ENCODE measurements around the gene COL6A6. TPM values are rescaled to one million over a fixed set of nuclear protein-coding genes. Genes with fewer than 3 reads are reported as not detected.

The COL6A6 gene
- total RNA-seq, 1 experiment from 2014 or later: not detected

- TF ChIP-seq SIN3A (IDR thresholded peaks at IDR 0.05; ENCODE audit: low read depth): no peak
- TF ChIP-seq SP1 (IDR thresholded peaks at IDR 0.05; ENCODE audit: low read depth): no peak
- TF ChIP-seq TCF7L2 (IDR thresholded peaks at IDR 0.05; ENCODE audit: borderline replicate concordance, extremely low read depth, insufficient read depth, insufficient read length): no peak
- no peak for TF ChIP-seq ATF3 (IDR thresholded peaks at IDR 0.05)
- no peak for TF ChIP-seq JUND (IDR thresholded peaks at IDR 0.05)
- TF ChIP-seq REST (IDR thresholded peaks at IDR 0.05; ENCODE audit: low read depth): no peak
- TF ChIP-seq FOSL1 (IDR thresholded peaks at IDR 0.05; ENCODE audit: low read depth): no peak
- TF ChIP-seq EZH2 (IDR thresholded peaks at IDR 0.05): no peak
- no peak for TF ChIP-seq MAX (IDR thresholded peaks at IDR 0.05)
- no peak for TF ChIP-seq POLR2AphosphoS5 (IDR thresholded peaks at IDR 0.05; ENCODE audit: low read depth, low read length)
- TF ChIP-seq EZH2phosphoT487 (IDR thresholded peaks at IDR 0.05; ENCODE audit: borderline replicate concordance): no peak
- no peak for TF ChIP-seq SRF (IDR thresholded peaks at IDR 0.05; ENCODE audit: low read depth)
- TF ChIP-seq ELF1 (IDR thresholded peaks at IDR 0.05; ENCODE audit: borderline replicate concordance, low read depth): no peak
- no peak for TF ChIP-seq ZNF274 (IDR thresholded peaks at IDR 0.05; ENCODE audit: low read depth, low read length)
- no peak for TF ChIP-seq ZBTB33 (IDR thresholded peaks at IDR 0.05; ENCODE audit: extremely low read depth, insufficient replicate concordance, low read length)
- TF ChIP-seq CTCF (IDR thresholded peaks at IDR 0.05 in 2 of 3, conservative IDR thresholded peaks at IDR 0.05 in 1 of 3; ENCODE audit: borderline replicate concordance in 1 of 3, insufficient read depth in 1 of 3, low read depth in 2 of 3, low read length in 2 of 3): no peak
- H3K79me2 ChIP-seq (ENCODE audit: insufficient read depth, low read length): no peaks in the 10 kb centered on the region
- RAD21 ChIA-PET (ENCODE audit: low non-redundant PET in 1 of 2, low total read pairs in 2 of 2, uncharacterized antibody in 2 of 2, unreplicated experiment in 2 of 2): no interaction called here
- no peak overlapping the region for H3K9ac ChIP-seq (ENCODE audit: low read length)
- H3K9me2 ChIP-seq (ENCODE audit: insufficient read depth): no peaks in the 10 kb centered on the region
- ATAC-seq (no peak), DNase-seq (ENCODE audit: low read depth, low spot score) (no peak)
- no peak overlapping the region for H2AFZ ChIP-seq (ENCODE audit: low read depth, low read length, poor library complexity, severe bottlenecking)
- peaks cover 48% of the 10 kb centered on the region for H3K27me3 ChIP-seq (ENCODE audit: insufficient read depth, low read length)
- H3K27ac ChIP-seq (ENCODE audit: low read depth, low read length): no peak overlapping the region
- no peaks in the 10 kb centered on the region for H3K4me1 ChIP-seq (ENCODE audit: control insufficient read depth in 1 of 2, insufficient read depth in 2 of 2, low read length in 2 of 2)
- H3K4me2 ChIP-seq (ENCODE audit: low read length): no peak overlapping the region
- POLR2A ChIA-PET: no interaction called here
- no peaks in the 10 kb centered on the region for H3K9me3 ChIP-seq (ENCODE audit: control insufficient read depth in 1 of 2, insufficient read depth in 1 of 2, low read depth in 1 of 2, low read length in 2 of 2)
- no peaks in the 10 kb centered on the region for H4K20me1 ChIP-seq (ENCODE audit: insufficient read depth)
- H3K36me3 ChIP-seq (ENCODE audit: control insufficient read depth in 1 of 2, insufficient read depth in 2 of 2, low read length in 2 of 2): no peaks in the 10 kb centered on the region
- intact Hi-C loops (cut with micrococcal nuclease): no loop called here
- CTCF ChIA-PET: no interaction called here
- no peak overlapping the region for H3K4me3 ChIP-seq (replicated peaks in 1 of 2; ENCODE audit: low read depth in 1 of 2, low read length in 2 of 2)
- BruUV-seq (replicated peaks): no TSS peak
Observed at GRCh38 chr3:130488288-130488687, 28.7 kb upstream of the COL6A6 start.
